Skin epidermis (tissue), 12 donors: ENCODE results near the gene PLS1.
"Not testable (repeated sequence)": the region's sequence is repeated elsewhere in the genome, so short reads cannot be mapped to it uniquely, and the experiment has no call there.

Experiments used
- H3K27ac ChIP-seq, 21 experiments: fragments of 200-600 bp; sonication (generic) in 11 of 21; one replicate each; pipeline ENCODE4 v1.5.0; 2020; ENCODE audit warnings: mild to moderate bottlenecking in 3 of 21, inconsistent platforms in 2 of 21, moderate library complexity in 2 of 21
- H3K4me3 ChIP-seq, 7 experiments: fragments of 200-600 bp; sonication (generic) in 2 of 7; one replicate each; pipeline ENCODE4 v1.5.0; 2020; ENCODE audit warnings: inconsistent platforms in 2 of 7, mild to moderate bottlenecking in 2 of 7, moderate library complexity in 1 of 7

PLS1 gene

DNA sequence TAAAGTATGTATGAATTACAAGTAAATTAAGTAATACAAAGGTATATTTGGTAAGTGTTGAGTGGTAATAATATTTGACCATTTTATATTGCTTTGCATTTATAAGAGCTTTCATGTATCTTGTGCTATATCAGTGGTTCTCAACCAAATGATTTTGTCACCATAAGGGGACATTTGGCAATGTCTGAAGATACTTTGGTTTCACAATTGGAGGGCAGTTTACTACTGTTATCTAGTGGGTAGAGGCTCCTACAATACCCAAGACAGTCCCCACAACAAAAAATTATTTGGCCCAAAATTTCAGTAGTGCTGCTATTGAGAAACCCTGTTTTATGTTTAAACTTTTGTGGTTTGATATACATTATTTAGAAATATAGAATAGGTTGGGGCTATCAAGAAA is 142.2 kb downstream of the PLS1 start:
- Histone ChIP-seq H3K4me3 (no peak overlapping the region), H3K27ac (no peak overlapping the region)

DNA sequence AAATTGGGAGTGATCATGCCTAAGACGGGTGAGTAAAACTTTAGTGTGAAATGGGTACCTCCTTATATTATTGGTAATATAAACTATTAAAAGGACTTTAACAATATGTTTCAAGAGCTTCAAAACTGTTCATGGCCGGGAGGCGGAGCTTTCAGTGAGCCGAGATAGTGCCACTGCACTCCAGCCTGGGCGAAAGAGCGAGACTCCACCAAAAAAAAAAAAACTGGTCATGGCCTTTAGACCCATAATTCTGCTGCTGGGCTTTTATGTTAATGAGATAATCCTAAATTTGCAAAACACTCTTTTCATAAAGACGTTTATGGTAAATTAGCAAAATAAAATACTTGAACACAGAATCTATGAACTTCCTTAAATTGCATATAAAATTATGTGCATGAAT is 150.5 kb downstream of the PLS1 start:
- Histone ChIP-seq H3K4me3 (no peak overlapping the region), H3K27ac (no peak overlapping the region)

DNA sequence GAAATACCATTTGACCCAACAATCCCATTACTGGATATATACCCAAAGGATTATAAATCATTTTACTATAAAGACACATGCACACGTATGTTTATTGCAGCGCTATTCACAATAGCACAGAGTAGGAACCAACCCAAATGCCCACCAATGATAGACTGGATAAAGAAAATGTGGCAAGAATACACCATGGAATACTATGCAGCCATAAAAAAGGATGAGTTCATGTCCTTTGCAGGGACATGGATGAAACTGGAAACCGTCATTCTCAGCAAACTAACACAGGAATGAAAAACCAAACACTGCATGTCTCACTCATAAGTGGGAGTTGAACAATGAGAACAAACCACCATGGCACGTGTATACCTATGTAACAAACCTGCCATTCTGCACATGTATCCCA is 154.3 kb downstream of the PLS1 start:
- not testable (repeated sequence) for H3K27ac ChIP-seq, H3K4me3 ChIP-seq

- H3K4me3 ChIP-seq, H3K27ac ChIP-seq: not testable (repeated sequence)
Measured at GRCh38 chr3:142752605-142753004, 156.4 kb downstream of the PLS1 start.

DNA sequence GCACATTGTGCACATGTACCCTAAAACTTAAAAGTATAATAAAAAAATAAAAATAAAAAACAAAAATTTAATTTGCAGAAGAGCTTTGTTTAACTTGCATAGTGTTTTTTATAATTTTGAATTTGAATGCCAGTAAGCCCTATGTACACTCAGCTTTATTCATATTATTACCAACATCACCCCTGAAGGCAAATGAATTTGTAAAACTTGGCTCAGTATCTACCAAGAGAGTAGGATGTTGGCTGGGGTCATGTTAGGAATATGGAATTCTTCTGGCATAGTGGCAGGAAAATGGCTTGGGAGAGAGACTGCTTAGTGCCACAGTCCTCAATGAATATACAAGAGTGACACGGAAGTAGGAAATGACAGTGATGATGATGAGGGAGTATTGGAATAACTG is 158.3 kb downstream of the PLS1 start:
- no peak overlapping the region for H3K4me3 ChIP-seq
- no peak overlapping the region for H3K27ac ChIP-seq
